HG03097 (cell line): ENCODE results near the gene SYNGAP1.
"Not testable (repeated sequence)": the region's sequence is repeated elsewhere in the genome, so short reads cannot be mapped to it uniquely, and the experiment has no call there.

Experiments used
- ATAC-seq: cut with Tn5 transposase; IDR thresholded peaks from one replicate; pipeline ENCODE4 v1.9.1; 2021; ENCODE audit not compliant: unreplicated experiment, low FRiP score

Gene SYNGAP1

DNA sequence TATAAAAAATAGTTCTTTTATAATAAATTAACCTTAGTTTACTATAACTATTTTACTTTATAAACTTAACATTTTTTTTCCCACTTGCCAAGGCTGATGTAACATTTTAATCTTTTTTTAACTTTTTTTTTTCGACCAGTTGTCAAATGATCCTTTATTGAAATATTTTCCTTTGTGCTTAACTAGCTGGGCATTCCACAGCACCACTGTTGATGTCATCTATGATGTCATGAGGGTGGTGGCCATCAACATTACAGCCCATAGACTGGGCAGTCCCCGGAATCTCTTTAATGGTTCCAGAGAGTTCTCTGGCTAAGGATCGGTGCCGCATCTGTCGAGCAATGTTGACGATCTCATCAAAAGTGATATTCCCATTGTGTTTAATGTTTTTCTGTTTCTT lies 20.0 kb upstream of the SYNGAP1 start:
- ATAC-seq: not testable (repeated sequence)

DNA sequence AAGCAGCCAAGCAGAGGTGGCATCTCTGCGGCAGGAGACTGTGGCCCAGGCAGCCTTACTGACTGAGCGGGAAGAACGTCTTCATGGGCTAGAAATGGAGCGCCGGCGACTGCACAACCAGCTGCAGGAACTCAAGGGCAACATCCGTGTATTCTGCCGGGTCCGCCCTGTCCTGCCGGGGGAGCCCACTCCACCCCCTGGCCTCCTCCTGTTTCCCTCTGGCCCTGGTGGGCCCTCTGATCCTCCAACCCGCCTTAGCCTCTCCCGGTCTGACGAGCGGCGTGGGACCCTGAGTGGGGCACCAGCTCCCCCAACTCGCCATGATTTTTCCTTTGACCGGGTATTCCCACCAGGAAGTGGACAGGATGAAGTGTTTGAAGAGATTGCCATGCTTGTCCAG lies 15.0 kb upstream of the SYNGAP1 start:
- ATAC-seq: no peak

DNA sequence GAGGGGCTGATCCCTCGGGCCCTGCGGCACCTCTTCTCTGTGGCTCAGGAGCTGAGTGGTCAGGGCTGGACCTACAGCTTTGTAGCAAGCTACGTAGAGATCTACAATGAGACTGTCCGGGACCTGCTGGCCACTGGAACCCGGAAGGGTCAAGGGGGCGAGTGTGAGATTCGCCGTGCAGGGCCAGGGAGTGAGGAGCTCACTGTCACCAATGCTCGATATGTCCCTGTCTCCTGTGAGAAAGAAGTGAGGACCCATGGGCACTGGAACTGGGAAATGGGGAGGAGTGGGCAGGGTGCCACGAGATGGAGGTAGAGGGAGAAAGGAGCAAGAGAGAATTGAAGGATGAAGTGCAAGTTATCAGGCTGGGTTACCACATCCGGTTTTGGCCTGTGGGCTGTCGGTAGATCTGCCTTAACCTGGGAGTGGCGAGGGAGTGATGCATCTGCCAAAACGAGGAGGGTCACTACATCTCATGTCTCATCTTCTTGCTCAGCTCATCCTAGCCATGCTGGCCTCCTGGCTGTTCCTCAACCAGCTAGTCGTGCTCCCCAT lies 14.4 kb upstream of the SYNGAP1 start:
- no peak for ATAC-seq

DNA sequence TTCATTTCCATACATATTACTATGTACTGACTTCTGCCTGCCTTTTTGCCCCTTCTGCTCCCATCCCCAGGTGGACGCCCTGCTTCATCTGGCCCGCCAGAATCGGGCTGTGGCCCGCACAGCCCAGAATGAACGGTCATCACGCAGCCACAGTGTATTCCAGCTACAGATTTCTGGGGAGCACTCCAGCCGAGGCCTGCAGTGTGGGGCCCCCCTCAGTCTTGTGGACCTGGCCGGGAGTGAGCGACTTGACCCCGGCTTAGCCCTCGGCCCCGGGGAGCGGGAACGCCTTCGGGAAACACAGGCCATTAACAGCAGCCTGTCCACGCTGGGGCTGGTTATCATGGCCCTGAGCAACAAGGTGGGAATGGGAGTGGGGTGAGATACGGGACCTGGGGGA lies 13.7 kb upstream of the SYNGAP1 start:
- ATAC-seq: no peak

DNA sequence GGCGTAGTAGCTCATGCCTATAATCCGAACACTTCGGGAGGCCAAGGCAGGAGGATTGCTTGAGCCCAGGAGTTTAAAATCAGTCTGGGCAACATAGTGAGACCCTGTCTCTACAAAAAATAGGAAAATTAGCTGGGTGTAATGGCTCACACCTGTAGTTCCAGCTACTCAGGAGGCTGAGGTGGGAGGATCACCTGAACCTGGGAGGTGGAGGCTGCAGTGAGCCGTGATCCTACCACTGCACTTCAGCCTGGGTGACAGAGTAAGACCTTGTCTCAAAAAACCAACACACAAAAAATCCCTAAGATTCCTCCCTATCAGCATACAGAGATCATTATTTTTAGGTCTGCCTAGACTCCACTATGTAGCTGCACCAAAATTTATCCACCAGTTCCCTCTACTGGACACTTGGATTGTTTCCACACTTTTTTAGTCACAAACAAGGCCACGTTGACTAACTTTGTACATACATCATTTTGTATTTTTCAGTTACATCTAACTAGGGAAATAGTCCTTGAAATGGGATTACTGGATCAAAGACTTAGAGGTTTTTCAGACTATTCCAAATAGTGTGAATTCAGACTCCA lies 12.6 kb upstream of the SYNGAP1 start:
- no peak for ATAC-seq

DNA sequence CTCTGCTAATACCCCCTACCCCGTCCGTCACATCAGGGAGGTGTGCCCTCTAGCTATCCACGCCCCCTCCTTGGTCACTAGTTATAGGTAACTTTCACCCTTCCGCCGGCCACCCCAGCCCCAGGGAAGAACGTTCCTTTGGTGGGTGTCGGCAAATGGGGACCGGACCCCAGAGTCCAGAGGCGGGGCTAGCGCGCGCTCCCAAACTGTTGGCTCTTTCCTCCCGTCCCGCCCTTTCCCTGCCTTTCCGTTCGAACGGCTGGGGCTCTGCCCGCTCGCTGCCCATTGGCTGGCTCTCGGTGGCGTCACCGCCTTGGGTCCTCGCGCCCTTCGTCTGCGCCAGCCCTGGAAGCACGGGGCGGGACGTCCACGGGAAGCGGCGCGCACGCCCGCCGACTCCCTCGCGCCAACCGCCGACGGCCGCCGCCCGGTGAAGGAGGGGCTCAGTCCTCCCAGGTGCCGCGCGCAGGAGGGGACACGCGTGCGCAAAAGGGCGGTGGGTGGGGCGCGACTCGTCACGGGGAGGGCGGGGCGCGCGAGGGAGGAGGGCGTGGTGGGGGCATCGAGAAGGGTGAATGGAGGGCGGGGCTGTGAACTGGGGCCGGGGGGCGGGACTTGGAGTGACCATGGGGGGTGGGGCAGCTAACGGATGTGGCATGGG lies 9.7 kb upstream of the SYNGAP1 start:
- ATAC-seq: peak; percentile 66

DNA sequence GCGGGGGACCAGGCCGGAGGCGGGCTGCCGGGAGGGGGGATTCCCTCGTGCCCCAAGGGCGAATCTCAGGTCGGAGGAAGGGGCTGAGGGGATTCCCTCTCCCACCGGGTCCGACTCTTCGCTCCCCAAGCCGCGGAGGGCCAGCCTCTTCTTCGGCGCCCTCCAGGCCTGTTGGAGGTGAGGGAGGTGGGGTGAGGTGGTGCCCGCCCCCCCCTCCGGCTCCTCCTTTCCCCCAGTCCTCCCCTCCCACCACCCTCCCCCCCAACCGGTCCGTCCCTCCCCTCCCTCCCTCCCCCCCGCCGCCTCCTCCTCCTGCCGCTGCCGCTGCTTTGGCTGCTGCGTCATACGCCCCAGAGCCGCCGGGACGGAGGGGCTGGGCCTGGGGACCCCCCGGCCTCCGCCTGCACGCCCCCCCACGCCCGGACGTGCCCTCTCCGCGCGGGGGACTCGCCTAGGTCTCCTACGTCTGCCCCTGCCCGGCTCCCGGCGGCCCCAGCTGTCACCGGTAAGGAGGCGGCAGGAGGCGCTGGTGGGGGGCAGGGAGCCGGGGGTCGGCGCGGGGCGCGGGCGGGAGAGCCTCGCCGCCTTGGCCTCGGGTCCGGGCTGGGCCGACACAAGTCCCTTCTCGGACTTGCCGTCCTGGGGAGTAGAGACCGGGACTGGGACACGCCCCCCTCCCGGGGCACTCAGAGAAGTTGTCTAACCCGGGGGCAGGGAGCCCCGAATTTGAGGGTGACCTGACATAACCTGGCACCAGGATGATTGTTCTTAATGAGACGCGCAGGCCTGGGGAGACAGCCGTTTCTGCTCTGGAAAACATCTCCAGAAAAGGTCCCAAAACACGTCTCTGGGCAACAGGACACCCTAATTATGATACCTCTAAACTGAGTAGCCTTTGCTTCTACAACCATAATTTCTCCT lies 8.9 kb upstream of the SYNGAP1 start, which contains the start of gene PHF1:
Gene PHF1, plus strand, starts transcription at position 304 of the 921 bp plus-strand sequence. CDS start 1,250 bp downstream, outside the sequence.
- ATAC-seq: peak; percentile 26

DNA sequence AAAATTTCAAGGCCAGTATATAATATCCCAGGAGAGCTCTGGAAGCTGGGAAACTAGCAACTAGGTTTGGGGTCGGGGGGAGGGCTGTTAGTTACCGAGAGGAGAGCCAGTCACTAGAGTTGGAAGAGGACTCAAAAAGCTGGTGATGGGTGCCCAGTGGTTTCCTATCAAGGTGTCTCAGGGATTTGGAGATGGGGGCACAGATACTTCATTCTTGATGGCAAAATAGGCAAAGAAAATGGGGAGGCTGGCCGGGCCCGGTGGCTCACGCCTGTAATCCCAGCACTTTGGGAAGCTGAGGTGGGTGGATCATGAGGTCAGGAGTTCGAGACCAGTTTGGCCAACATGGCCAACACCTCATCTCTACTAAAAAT lies 8.2 kb upstream of the SYNGAP1 start:
- ATAC-seq: no peak

DNA sequence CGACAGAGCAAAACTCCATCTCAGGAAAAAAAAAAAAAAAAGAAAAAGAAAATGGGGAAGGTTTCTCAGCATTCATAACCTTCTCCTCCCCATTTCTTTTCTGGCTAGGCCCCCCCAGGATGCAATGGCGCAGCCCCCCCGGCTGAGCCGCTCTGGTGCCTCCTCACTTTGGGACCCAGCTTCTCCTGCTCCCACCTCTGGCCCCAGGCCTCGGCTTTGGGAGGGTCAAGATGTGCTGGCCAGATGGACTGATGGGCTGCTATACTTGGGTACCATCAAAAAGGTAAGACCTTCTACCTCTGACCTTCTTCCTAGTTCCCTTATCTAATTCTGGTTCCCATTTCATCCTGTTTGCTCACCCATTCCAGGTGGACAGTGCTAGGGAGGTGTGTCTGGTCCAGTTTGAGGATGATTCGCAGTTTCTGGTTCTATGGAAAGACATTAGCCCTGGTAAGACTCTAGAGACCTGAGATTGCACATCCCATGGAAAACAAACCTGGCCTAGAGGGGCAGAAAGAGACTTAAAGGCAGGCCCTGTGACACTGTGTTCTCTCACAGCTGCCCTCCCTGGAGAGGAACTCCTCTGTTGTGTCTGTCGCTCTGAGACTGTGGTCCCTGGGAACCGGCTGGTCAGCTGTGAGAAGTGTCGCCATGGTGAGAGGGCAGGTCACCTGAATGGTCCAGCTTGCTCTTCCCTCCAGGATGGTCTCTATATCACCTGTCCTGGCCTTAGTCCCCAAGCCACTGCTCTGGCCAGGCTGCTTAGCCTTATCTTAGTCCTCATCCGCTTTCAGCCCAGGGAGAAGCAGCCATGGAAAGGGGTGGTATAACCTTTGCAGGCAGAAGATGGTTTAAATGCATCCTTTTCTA lies 7.5 kb upstream of the SYNGAP1 start:
- no peak for ATAC-seq

DNA sequence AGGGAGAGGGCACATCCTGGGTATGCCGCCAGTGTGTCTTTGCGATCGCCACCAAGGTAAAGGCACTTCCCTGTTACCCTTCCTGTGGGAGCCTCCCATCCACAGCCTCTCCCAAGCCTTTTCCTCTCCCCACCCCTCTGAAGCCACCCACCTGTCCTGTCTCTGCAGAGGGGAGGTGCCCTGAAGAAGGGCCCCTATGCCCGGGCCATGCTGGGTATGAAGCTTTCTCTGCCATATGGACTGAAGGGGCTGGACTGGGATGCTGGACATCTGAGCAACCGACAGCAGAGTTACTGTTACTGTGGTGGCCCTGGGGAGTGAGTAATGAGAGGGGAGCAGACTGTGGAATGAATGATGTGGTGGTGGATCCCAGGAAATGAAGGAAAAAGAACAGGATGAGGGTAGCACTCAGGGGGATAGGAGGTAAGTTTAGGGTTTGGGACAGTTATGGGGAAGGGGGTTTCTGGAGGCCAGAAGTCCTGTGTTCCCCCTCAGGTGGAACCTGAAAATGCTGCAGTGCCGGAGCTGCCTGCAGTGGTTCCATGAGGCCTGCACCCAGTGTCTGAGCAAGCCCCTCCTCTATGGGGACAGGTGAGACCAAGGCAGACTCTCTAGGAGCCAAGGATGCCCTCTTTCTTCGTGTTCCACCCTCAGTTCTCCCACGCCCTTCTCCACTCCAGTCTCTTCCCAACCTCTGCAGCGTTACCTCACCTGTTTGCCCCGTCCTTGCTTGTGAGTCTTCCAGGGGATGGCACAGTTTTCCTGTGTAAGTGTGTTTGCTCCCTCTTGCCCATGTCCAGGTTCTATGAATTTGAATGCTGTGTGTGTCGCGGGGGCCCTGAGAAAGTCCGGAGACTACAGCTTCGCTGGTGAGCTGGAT lies 6.4 kb upstream of the SYNGAP1 start:
- no peak for ATAC-seq

DNA sequence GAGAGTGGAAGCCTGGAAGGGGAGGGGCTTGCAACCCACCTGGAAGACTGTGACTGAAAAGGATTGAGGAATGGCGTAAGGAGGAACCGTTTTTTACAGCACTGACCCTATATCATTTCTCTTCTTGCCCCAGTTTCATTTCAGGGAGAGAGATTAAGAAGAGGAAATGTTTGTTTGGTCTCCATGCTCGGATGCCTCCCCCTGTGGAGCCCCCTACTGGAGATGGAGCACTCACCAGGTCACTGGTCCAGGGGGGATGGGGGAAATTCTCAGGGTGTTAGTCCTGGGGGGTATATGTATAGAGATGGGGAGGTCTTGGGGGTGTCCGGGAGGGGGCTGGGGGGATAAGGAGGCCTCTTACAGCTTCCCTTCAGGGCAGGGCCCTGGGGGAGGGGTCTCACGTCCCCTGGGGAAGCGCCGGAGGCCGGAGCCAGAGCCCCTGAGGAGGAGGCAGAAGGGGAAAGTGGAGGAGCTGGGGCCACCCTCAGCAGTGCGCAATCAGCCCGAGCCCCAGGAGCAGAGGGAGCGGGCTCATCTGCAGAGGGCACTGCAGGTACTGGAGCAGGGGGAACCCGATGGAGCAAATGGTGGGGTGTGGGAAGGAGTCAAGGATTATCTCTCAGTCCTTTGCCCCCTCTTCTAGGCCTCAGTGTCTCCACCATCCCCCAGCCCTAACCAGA lies 5.1 kb upstream of the SYNGAP1 start:
- no peak for ATAC-seq

DNA sequence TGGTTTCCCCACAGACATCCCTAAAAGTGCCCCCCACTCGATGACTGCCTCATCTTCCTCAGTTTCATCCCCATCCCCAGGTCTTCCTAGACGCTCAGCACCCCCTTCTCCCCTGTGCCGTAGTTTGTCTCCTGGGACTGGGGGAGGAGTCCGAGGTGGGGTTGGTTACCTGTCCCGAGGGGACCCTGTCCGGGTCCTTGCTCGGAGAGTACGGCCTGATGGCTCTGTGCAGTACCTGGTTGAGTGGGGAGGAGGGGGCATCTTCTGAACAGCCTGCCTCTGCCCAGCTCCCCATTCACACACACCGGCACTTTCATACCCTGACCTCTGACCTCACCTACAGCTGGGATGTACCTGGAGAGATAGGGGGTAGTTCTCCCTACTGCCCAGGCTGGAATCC lies 4.0 kb upstream of the SYNGAP1 start:
- no peak for ATAC-seq

DNA sequence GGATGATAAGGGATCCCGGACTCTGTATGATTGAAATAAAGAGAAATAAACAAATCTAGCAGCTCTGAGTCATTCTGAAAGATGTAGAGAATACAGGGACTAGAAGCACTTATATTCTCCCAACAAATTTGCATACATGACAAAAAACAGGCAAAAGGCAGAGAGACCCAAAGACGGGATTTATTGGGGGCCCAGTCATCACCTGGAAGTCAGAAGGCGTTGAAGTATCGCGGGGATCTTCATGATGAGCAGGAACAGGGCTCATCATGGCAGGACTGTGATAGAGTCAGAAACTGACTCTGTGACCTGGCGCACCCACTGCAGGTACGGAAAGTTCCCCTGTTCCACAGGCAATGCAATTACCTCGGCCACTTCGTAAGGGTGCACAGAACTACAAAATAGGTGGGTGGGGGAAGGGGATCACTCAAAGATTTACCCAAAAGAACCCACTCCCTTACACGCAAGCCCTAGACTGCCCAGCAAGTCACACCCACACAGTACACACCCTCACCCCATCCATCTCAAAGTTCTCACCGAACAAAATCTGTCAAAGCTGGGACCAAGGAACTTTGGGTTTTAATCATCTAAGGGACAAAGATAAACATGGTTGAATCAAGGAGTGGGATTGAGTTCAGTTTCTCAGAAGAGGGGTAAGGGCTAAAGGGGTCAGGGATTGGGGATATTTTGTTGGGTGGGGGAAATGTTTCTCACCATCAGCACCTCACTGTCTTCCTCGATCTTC lies 3.3 kb upstream of the SYNGAP1 start:
- ATAC-seq: no peak

DNA sequence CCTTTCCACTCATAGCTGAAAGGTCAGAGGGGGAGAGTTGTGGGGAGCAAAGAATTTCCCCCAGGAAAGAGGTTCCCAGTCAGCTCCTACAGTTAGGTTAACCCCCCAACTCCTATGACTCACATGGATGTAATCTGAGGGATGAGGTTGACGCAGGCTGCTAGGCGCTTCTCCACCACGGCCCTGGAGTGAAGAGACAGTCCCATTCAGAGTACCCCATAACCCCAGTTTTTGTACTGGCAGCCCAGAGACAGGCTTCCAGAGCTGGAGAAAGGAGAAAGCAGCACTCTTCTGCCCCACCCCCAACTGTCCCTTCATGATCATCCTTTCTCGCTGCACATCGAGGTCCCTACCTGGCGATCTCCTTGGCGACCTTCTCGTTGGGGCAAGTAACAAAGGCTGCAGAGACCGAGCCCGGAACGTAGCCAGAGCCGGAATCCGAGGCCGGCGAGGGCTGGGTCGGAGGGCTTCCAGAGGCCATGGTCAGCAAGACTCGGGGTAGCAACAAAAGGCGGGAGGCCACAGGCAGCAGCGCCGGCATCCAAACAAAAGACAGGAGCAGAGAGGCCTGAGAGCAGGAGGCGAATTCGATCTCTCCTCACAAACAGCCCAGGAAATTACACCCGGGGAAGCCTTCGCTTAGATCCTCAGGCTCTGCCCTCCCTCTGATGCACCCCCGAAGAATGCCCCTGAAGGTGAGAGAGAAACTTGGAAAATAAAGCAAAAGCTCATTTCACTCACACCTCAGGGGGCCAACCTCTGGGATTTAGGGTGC lies 2.5 kb upstream of the SYNGAP1 start:
- no peak for ATAC-seq

DNA sequence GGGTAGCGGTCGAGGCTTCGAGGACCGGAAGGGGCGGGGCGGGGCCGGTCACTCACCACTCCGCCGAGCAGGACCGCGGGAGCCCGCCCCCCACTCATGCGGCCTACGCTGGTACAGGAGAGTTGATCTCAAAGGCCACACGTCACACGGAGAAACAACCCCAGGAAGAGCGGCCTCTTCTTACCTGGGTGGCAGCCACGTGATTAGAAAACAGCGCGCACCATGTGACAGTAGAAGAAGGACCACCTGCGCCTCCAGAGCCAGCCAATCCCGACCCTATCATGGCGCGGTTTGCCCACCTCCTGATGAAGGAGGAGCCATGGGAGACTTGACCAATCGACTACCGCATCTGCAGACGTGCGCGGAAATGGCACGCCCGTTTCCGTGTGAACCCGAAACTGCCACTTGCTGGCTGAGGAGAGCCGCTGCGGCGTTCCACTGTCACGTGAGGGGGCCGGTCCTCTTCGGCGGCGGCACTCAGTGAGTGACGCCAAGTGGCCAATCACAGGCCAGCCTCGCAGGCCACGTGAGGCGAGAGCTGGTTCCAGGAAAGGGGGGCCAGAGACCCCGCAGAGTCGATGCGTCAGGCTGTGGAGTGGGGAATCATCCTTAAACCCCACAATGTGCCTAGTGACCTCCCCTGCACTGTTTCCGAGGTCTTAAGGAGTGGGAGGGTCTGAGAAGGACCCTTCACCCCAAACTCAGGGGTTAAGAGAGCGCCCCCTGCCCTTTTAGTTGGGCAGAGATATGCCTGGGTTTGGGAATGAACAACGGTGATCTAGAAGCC lies 1.8 kb upstream of the SYNGAP1 start, which contains the start of gene CUTA:
Gene CUTA, minus strand, starts transcription at position 205 of the 787 bp plus-strand sequence. Its CDS starts 107 bp downstream, at position 98.
- ATAC-seq: peak; percentile 80

DNA sequence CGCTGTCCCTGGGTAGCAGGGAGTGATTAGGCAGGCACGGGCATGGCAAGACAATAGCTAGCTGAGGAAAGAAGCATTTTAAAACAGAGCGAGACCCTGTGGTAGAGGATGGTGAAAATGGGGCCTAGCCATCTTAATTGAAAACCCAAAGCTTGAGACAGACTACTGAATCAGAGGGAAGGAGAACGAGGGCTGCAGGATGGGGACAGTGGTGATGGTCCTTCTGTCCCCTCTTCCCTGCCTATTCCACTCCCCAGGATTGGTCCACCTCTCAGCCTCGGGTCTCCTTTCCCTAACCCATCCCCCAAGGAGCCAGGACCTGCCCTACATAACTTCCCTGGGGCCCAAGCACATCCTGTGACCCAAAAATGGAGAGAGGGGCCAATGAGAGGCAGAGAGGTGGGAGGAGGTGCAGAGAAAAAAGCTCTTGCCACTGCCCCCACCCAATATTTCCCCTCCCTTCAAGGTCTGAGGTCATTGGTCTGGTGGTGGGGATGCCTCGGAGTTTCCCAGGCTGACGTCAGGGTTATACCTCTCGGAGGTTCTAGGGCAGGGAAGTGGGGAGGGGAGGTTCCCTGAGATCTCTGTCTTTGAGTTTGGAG lies 1.1 kb upstream of the SYNGAP1 start:
- no peak for ATAC-seq
